Activated CD4-positive, CD25-positive, alpha-beta regulatory T cell treated with anti-CD3 and anti-CD28 coated beads, Interleukin-2, amount 50 U/mL, for 24 hours (primary cell): Measurements from ENCODE around the gene LCAT.
"Not testable (repeated sequence)": the region's sequence is repeated elsewhere in the genome, so short reads cannot be mapped to it uniquely, and the experiment has no call there.

Experiments used
- ATAC-seq, 2 donors: fragments of 150-1000 bp; cut with Tn5 transposase; one replicate each; pipeline ENCODE4 v1.10.0; 2021; ENCODE audit warnings: mild to moderate bottlenecking in 1 of 2, moderate library complexity in 1 of 2

LCAT gene

DNA sequence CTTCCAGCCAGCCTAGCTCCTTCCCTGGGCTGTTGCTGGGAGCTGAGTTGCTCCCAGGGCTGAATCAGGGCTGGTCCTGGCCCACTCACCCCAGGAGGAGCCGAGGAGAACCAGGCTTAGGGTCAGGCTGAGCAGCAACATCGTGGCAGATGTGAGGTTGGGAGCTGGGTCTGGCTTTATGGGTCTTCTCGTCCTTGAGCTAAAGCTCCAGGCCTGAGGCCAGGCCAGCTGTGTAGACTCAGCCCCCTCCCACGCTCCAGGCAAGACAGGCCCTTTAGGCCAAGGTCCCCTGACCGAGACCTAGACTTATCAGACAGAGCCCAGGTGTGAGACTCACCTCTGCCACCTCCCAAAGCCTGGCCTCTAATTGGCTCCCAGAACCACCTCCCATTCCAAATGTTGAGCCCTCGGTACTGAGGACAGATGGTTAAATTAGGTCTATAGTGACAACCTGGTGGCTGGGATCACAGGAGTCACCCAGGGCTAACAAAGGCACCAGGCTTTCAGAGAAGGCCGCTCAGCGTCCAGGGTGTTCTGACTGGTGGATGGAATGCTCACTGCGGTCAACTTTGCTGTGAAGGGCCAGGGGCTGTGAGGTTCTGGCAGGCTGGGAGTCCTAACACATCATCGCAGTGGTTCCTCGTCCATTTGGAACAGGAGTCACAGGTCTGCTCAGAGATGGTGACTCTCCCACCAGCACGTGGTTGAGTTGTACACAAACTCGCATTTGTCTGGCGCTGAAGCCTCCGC is 12.0 kb downstream of the LCAT start, which contains the start of gene CTRL:
Gene CTRL (minus strand): TSS at position 151 of the 750 bp plus-strand sequence. CDS start 10 bp downstream, at position 141.
- ATAC-seq, result no peak

DNA sequence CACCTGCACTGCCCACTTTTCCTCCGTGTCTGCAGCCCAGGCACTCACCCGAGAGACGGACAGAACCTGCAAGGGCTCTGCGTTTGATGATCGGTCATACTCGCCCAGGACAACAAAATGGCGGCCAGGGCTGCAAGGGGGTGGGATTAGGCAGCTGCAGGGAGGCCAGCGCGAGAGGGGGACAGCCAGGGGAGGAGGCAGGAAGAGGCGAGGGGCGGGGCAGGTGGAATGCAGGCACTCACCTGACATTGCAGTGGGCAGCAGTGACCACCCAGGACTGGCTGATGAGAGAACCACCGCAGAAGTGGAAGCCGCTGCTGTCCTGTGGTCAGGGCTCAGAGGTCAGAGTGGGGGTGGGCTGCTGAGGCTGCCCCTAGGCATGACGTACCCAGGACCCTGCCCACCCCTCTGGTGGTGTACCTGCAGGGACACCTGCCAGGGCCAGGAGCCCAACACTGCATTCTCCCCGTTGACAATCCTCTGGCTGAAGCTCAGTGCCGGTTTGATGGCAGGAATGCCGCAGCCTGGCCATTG is 13.2 kb downstream of the LCAT start:
- ATAC-seq, result no peak

DNA sequence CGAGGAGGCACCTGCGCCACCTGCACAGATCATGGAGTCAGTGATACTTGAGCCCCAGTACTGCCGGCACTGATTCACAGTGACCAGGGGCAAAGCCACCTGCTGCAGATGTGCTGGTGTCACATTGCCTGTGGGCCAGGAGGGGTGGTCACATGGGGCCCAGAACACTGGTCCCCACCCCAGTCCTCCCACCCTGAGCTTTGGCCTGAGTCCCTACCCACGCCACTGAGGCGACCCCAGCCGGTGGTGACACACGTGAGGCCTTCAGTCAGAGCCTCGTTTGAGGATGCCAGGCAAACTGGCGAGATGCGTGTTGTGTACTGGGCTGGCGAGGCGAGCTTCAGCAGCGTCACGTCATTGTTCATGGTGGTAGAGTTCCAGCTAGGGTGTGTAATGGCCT is 13.7 kb downstream of the LCAT start:
- no peak for ATAC-seq

DNA sequence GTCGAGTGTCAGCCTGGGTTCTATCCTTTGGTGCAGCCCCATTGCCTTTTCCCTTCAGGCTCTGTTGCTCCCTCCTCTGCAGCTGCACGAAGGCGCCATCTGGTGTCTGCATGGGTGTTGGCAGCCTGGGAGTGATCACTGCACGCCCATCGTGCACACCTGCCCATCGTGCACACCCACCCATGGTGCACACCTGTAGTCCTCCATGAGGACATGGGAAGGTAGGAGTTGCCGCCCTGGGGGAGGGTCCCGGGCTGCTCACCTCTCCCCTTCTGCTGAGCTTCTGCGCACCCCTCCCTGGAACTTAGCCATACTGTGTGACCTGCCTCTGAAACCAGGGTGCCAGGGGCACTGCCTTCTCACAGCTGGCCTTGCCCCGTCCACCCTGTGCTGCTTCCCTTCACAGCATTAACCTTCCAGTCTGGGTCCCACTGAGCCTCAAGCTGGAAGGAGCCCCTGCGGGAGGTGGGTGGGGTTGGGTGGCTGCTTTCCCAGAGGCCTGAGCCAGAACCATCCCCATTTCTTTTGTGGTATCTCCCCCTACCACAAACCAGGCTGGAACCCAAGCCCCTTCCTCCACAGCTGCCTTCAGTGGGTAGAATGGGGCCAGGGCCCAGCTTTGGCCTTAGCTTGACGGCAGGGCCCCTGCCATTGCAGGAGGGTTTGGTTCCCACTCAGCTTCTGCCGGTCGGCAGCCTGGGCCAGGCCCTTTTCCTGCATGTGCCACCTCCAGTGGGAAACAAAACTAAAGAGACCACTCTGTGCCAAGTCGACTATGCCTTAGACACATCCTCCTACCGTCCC is 15.2 kb downstream of the LCAT start:
- peak; percentile 77 to 82 for ATAC-seq

DNA sequence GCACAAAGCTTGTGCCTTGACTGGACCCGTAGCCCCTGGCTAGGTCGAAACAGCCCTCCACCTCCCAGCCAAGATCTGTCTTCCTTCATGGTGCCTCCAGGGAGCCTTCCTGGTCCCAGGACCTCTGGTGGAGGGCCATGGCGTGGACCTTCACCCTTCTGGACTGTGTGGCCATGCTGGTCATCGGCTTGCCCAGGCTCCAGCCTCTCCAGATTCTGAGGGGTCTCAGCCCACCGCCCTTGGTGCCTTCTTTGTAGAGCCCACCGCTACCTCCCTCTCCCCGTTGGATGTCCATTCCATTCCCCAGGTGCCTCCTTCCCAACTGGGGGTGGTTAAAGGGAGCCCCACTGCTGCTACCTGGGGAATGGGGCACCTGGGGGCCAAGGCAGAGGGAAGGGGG is 15.8 kb downstream of the LCAT start:
- ATAC-seq, result no peak

DNA sequence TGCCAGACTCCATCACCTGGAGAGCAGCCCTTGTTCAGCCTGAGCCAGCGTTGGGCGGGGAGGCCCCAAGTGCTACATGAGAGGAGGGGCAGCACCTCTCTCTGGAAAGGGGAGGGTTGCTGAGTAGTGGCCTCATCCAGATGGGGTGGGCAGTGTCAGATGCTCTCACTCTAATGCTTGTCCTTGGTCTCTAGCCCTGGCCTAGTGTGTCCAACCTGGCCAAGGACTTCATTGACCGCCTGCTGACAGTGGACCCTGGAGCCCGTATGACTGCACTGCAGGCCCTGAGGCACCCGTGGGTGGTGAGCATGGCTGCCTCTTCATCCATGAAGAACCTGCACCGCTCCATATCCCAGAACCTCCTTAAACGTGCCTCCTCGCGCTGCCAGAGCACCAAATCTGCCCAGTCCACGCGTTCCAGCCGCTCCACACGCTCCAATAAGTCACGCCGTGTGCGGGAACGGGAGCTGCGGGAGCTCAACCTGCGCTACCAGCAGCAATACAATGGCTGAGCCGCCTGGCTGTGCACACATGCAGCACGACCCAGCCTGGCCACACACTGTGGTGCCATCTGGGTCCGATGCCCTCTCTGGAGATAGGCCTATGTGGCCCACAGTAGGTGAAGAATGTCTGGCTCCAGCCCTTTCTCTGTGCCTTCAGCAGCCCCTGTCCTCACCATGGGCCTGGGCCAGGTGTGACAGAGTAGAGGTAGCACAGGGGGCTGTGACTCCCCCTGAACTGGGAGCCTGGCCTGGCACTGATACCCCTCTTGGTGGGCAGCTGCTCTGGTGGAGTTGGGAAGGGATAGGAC is 16.6 kb downstream of the LCAT start:
- ATAC-seq, result peak in 1 of 2 donors; percentile 7

DNA sequence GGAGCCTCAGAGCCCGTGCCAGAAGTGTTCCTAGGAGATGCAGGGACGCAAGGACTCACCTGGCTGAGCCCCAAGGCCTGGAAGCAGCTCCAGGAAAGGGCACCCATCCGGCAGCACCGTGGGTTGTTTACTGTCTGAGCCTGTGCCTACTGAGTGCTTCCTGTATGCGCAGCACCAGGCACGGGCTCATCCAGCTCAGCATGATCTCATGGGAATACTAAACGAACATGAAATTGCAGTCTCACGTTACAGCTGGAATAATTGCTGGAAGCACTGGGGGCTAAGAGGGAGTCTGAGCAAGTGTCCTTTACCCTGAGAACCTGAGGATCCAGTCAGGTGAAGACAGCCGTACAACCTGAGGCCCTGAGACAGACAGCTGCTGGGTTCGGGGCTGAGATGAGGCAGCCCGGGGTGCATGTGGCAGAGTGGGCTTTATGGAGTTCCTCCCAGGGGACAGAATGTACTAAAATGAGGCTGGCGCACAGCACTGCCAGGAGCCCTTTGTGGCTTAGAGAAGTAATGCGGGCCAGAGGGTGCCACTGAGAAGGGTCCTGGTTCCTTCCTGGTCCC is 17.7 kb downstream of the LCAT start:
- ATAC-seq, result no peak

DNA sequence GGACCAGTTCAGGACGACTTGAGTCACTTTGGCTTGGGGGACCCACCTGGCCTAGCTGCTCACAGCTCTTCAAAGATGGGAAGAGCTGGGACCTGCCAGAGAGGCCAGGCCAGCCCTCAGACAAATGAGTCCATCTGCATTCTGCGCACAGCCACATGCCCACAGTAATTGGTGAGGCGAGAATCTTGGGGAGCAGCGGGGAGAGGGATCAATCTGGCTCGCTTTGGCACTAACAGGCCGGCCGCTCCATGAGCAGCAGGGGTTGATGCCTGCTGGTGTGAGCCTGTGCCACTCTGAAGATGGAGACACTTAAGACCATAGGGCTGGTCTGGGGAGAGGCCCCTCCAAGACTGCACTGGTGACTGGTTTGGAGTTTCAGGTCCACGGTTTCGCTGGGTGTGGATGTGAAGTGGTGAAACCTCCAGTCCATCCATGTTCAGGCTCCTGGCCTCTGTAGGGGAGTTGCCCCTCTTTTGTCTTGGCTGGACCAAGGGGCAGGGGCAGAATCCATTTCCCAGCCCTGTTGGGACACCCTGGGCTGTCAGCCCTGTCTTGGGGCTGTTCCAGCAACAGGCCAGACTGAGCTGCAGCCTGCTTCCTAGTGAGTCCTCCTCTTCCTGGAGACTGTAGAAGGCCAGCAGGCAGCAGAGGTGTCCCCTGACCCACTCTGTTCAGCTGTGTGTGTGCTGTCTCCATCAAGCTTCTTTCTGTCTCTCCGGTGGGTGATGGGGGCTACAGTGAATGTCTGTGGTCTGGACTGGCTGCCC is 19.6 kb downstream of the LCAT start:
- no peak for ATAC-seq

DNA sequence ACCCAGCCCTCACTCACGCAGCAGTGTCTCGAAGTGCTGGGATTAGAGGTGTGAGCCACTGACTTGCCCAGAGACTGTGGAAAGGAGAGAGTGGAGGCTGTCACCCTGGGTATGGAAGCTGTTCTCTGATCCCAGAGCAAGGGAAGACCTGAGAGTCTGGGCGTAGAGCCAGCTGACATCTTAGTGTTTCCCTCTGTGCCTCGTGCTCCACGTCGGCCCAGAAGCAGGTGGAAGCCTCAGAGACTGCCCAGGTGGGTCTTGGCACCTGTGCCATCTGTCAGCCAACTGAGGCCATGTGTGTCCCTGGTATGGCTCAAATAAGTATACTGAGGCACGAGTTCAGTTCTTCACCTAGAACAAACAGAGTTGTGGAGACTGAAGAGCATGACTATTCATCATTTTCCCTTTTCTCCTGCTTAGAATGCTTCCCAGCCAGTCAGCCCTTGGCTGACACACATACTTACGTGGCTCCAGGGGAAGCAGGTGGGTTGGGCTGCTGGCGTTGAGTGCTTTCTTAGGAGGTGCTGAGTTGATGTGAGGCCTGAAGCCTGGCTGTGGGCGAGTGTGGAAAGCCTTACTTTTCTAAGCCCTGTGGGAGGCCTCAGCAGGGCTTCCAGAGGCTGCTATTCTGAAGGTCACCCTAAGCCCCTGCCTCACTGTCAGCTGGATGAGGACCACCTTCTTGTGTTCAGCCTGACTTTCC is 20.4 kb downstream of the LCAT start:
- ATAC-seq, result no peak

DNA sequence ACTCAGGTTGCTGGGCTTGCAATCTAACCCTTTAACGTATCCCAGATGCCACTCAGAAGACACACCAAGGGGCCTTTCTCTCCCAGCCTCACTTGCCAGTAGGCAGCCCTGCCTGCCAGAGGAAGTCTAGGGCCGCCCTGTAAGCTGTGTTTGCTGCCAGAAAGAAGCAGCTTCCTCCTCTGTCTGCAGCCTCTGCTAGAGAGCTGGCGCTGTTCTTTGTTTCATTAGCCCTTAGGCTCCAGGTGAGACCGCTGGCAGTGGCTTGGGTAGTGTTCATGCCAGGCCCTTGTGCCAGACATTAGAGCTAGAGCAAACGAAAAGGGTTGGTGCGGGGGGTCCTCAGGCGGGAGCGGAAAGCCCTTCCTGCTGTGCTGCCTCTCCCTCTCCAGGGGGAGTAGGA is 21.2 kb downstream of the LCAT start:
- ATAC-seq, result no peak

DNA sequence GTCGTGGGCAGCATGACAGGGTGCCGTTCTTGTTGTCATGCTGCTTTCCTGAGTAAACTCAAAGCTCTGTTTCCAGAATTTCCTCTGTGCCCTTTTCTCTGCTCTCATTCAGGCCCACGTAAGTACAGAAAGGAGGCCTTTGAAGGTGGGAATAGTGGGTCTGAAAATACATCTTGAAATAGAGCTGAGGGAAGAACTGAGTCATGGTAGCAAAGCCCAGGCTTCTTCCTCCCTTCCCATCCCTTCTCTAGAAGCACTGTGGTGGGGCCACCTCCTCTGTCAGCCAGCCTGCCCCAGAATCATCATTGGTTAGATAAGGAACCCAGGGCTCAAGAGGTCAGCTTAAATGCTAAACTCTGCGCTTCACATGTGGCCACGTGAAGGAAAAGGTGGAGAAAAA is 21.7 kb downstream of the LCAT start:
- no peak for ATAC-seq

DNA sequence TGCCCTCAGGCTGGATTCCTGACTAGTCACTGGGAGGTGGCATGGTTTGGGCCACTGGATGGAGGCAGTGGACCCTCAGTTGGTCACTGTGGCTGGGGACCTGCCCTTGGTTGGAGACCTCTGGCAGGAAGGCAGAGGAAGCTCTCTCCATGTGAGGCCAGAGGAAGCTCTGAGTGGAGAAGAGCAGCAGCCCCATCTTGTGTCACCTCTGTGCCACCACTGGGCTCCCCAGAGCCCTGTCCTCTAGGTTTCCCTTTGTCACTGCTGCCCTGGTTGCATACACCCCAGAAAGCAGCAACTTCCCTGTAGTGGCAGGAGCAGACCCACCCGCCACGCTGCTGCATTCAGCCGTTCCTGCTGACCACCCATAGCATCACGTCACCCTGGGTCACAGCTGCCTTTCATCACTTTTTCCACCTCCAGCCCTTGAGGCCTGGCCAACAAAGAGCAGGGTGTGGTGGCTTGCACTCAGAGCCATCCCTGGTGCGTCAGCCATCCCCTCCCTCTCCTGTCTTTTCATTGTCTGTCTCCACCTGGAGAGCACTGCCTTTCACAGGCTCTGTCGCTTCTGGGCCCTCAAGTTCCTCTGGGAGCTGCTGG is 24.2 kb downstream of the LCAT start:
- ATAC-seq, result no peak

DNA sequence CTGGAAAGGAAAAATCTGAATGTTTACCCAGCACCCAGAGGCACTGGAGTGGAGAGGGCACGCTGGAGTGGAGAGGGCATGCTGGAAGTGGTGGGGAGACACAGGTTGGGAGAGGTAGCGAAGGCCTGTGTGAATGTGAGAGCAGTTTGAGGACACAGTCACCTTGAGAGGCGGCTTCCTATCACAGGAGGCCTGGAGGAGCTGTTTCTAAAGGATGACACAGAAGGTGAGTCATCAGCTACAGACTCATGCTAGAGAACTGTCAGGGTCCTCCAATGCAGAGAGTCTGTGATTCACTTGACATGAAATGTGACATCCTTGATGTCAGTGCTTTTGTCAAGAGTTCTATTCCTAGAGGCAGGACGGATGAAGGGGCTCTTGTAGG is 26.1 kb downstream of the LCAT start:
- peak; percentile 100 for ATAC-seq

DNA sequence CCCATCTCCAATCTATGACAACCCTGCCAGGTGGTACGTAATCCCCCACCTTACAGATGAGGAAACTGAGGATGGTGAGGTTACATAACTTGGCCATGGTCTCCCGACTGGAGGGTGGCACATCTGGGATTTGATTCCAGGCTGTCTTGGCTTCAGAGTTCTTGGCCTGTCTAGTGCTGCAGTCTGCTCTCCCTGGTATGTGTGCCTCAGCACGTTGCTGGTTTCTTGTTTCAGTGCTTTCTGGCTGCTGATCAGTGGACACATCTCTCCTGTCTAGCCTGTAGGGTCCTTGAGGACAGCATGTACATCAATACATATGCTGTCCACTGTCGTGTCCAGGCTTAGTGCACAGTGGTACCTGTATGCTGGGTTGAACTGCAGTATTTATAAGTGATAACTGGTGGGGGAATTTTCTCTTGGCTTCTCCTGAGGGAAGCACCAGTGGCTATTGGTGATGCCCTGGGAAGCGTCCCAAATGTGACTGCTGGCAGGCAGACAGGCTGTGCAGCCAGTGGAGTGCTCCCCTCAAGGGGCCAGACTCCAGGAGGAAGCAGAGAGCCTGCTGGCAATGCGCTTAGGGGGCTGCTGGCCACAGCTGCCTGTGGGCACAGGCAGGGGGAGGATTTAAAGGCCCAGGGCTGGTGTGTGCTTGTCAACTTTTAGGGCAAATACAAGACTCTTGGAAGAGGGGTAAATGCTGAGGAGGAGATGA is 26.6 kb downstream of the LCAT start:
- peak in 1 of 2 donors; percentile 3 for ATAC-seq

DNA sequence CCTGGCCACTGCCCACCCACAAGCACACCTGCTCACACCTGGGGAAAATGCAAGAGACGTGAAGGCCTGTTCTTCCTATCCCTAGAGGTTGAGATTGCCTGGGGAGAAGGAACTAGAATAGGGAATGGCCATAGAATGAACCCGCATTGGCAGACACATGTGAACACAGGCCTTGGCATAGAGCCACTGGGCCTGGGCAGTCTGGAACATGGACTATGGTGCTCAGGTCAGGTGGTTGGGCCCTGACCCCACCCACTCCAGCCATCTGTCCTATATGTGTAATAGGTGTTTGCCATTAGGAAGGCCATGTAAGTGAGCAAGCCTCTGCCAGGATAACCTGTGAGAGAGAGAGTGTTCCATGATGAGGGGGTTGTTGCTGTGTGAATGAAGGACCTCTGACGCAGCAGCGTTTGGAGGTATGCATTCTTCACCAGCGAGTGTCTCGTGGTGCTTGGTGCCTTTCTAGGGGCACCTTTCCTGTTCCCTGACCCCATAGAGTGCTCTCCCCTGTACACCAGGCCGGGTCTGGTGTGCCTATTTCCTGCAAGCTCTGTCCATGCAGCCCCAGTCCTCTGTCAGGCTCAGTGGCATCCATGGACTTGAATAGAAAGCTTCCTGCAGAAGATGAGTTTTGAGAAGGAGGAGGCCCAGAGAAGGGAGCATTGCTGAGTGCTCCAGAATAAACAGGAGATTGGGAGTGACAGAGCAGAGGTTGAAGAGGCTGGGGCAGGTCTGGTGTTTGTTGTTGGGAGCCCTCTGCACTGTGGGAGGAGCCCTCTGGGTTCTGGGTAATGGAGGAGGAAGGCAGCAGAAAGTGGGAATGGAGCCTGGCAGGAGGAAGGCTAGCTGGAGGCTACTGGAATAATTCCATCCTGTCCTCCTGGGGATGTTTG is 27.8 kb downstream of the LCAT start:
- no peak for ATAC-seq

DNA sequence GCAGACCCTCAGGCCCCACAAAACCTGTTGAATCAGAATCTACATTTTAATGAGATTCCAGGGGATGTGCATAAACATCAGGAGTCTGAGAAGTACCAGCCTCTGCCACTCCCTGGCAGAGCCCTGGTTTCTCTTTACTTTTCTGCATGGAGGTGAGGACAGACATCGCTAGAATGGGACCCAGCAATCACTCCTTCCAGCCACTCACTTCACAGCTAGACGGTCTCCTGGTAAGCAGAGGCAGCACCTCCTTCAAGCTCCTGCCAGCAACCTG is 28.5 kb downstream of the LCAT start:
- ATAC-seq, result not testable (repeated sequence)

DNA sequence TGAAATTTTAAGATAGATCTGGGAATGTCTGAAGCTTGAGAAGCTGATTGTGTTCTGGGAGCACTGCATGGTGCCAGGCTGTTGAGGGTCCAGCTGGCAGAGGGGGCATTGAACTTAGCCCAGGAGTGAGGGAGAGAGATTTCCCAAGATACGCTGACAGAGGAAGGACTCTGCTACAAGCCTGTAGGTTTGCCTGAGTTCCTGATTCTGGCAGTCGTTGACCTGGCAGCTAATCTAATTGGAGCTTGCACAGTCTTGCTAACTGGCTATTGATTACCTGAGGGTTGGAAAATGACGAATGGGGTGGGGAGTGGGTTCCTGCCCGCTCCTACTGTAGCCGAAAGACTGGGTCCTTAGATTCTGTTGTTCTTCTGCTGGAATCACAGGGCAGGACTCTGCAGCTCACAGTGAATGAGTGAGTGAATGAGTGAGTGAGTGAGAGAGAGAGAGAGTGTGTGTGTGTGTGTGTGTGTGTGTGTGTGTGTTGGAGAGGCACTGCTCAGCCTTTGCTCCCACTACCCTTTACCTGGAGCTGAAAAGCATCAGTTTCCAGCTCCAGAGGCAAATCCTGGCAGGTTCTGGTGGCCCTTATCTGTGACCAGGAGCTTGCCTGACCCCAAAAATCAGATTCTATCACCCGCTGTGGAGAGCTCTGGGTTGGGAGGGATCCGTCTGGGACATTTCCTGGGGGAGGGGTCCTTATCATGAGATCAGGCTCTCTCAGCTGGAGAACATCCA is 29.0 kb downstream of the LCAT start:
- no peak for ATAC-seq

DNA sequence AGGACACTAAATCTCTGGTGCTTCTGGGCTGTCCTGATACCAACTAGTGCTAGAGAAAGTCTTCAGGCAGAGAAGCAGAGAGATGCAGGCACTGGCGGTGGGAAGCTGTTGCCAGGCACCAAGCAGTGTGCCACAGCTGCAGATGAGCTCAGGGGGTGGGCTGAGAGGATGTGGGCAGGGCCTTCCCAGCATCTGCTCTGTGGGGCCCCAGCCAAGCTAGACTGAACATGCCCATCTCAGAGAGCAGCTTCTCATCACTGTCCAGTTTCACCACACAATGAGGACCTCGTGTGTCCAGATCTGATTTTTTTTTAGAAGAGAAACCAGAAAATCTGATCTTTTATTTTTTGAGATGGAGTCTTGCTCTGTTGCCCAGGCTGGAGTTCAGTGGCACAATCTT is 33.8 kb downstream of the LCAT start:
- ATAC-seq, result no peak
